T-helper 2 cell treated with Interferon-gamma antibody and Interleukin-4, amounts not matched to agents 5 μg/mL and 100 μg/mL, for 36 hours (primary cell): Measurements from ENCODE around the gene PRF1.
"Not testable (repeated sequence)": the region's sequence is repeated elsewhere in the genome, so short reads cannot be mapped to it uniquely, and the experiment has no call there.

ENCODE experiments used
- DNase-seq: peaks from one replicate; pipeline ENCODE4 v3.0.0; 2021; ENCODE audit warnings: low spot score
- H3K27ac Mint-ChIP-seq: one replicate; pipeline ENCODE4 v1.8.0; 2021; ENCODE audit warnings: mild to moderate bottlenecking, mixed read lengths
- H3K27me3 Mint-ChIP-seq: one replicate; pipeline ENCODE4 v1.8.0; 2021; ENCODE audit warnings: low read depth, mixed read lengths
- H3K36me3 Mint-ChIP-seq: one replicate; pipeline ENCODE4 v1.8.0; 2021; ENCODE audit warnings: low read depth, mixed read lengths
- H3K4me1 Mint-ChIP-seq: one replicate; pipeline ENCODE4 v1.8.0; 2021; ENCODE audit warnings: low read depth, mixed read lengths
- H3K4me3 Mint-ChIP-seq: one replicate; pipeline ENCODE4 v1.8.0; 2022; ENCODE audit warnings: mild to moderate bottlenecking, moderate library complexity, mixed read lengths
- H3K9me3 Mint-ChIP-seq: one replicate; pipeline ENCODE4 v1.8.0; 2021; ENCODE audit warnings: mixed read lengths

PRF1 gene

GRCh38 chr10:70584366-70584765, 18.2 kb downstream of the PRF1 start:
- Mint-ChIP-seq H3K4me1 (peaks cover 7% of the 10 kb centered on the region), H3K27ac (no peak overlapping the region)

GRCh38 chr10:70583669-70584037, 18.9 kb downstream of the PRF1 start:
- Mint-ChIP-seq H3K9me3 (peaks cover 3% of the 10 kb centered on the region), H3K27ac (no peak overlapping the region), H3K4me1 (peaks cover 14% of the 10 kb centered on the region), H3K4me3 (no peak overlapping the region), H3K36me3 (peaks cover 2% of the 10 kb centered on the region), H3K27me3 (peaks cover 11% of the 10 kb centered on the region)
- DNase-seq = no peak

More at GRCh38 chr10:70584366-70584765, 18.2 kb downstream of the PRF1 start:
- H3K36me3 Mint-ChIP-seq = peaks cover 2% of the 10 kb centered on the region
- DNase-seq = no peak
- no peak overlapping the region for H3K4me3 Mint-ChIP-seq
- H3K27me3 Mint-ChIP-seq = peaks cover 18% of the 10 kb centered on the region
- peaks cover 3% of the 10 kb centered on the region for H3K9me3 Mint-ChIP-seq

- peaks cover 3% of the 10 kb centered on the region for H3K9me3 Mint-ChIP-seq
- no peak overlapping the region for H3K4me3 Mint-ChIP-seq
- peaks cover 7% of the 10 kb centered on the region for H3K27me3 Mint-ChIP-seq
- H3K36me3 Mint-ChIP-seq = peaks cover 2% of the 10 kb centered on the region
- H3K4me1 Mint-ChIP-seq = peaks cover 20% of the 10 kb centered on the region
- no peak overlapping the region for H3K27ac Mint-ChIP-seq
- DNase-seq = no peak
Observed at GRCh38 chr10:70582793-70583668, 19.5 kb downstream of the PRF1 start.

- peaks cover 13% of the 10 kb centered on the region for H3K27me3 Mint-ChIP-seq
- H3K27ac Mint-ChIP-seq, H3K9me3 Mint-ChIP-seq, H3K36me3 Mint-ChIP-seq, DNase-seq, H3K4me3 Mint-ChIP-seq: not testable (repeated sequence)
- peaks cover 38% of the 10 kb centered on the region for H3K4me1 Mint-ChIP-seq
Observed at GRCh38 chr10:70581176-70581575, 21.4 kb downstream of the PRF1 start.

GRCh38 chr10:70579234-70580002, 23.1 kb downstream of the PRF1 start:
- peaks cover 3% of the 10 kb centered on the region for H3K9me3 Mint-ChIP-seq
- peak overlapping the region; percentile 82 for H3K4me3 Mint-ChIP-seq
- peak; percentile 37 for DNase-seq
- H3K27ac Mint-ChIP-seq = peak overlapping the region; percentile 95
- H3K4me1 Mint-ChIP-seq = peaks cover 45% of the 10 kb centered on the region
- H3K36me3 Mint-ChIP-seq = peaks cover 2% of the 10 kb centered on the region
- peaks cover 17% of the 10 kb centered on the region for H3K27me3 Mint-ChIP-seq

GRCh38 chr10:70578371-70578947, 24.1 kb downstream of the PRF1 start:
- Mint-ChIP-seq H3K27ac (peak overlapping the region; percentile 95), H3K36me3 (peaks cover 2% of the 10 kb centered on the region), H3K4me3 (peak overlapping the region; percentile 82), H3K9me3 (peaks cover 3% of the 10 kb centered on the region), H3K27me3 (peaks cover 17% of the 10 kb centered on the region), H3K4me1 (peaks cover 45% of the 10 kb centered on the region)
- DNase-seq = peak; percentile 86

- Mint-ChIP-seq H3K4me1 (peaks cover 47% of the 10 kb centered on the region), H3K4me3 (peak overlapping the region; percentile 82), H3K27ac (peak overlapping the region; percentile 65), H3K27me3 (peaks cover 17% of the 10 kb centered on the region), H3K36me3 (peaks cover 2% of the 10 kb centered on the region), H3K9me3 (peaks cover 3% of the 10 kb centered on the region)
- DNase-seq = peak; percentile 24
Observed at GRCh38 chr10:70576803-70577517, 25.6 kb downstream of the PRF1 start.

- Mint-ChIP-seq H3K27ac (peak overlapping the region; percentile 55), H3K9me3 (peaks cover 3% of the 10 kb centered on the region), H3K27me3 (peaks cover 14% of the 10 kb centered on the region), H3K36me3 (peaks cover 2% of the 10 kb centered on the region), H3K4me1 (peaks cover 47% of the 10 kb centered on the region), H3K4me3 (peak overlapping the region; percentile 82)
- no peak for DNase-seq
Observed at GRCh38 chr10:70575874-70576802, 26.4 kb downstream of the PRF1 start.

- peak overlapping the region; percentile 1 for H3K4me3 Mint-ChIP-seq
- H3K27ac Mint-ChIP-seq = no peak overlapping the region
- H3K36me3 Mint-ChIP-seq = peaks cover 2% of the 10 kb centered on the region
- DNase-seq = no peak
- peaks cover 3% of the 10 kb centered on the region for H3K9me3 Mint-ChIP-seq
- H3K4me1 Mint-ChIP-seq = peaks cover 47% of the 10 kb centered on the region
- H3K27me3 Mint-ChIP-seq = peaks cover 13% of the 10 kb centered on the region
Observed at GRCh38 chr10:70575486-70575873, 27.1 kb downstream of the PRF1 start.

- H3K27me3 Mint-ChIP-seq = peaks cover 17% of the 10 kb centered on the region
- no peak overlapping the region for H3K27ac Mint-ChIP-seq
- H3K4me1 Mint-ChIP-seq = peaks cover 41% of the 10 kb centered on the region
- no peaks in the 10 kb centered on the region for H3K9me3 Mint-ChIP-seq
- H3K36me3 Mint-ChIP-seq = no peaks in the 10 kb centered on the region
- no peak overlapping the region for H3K4me3 Mint-ChIP-seq
- DNase-seq = no peak
Observed at GRCh38 chr10:70573599-70574506, 28.7 kb downstream of the PRF1 start.

- H3K36me3 Mint-ChIP-seq = no peaks in the 10 kb centered on the region
- H3K9me3 Mint-ChIP-seq = no peaks in the 10 kb centered on the region
- no peak overlapping the region for H3K27ac Mint-ChIP-seq
- H3K27me3 Mint-ChIP-seq = peaks cover 11% of the 10 kb centered on the region
- H3K4me3 Mint-ChIP-seq = no peak overlapping the region
- peaks cover 21% of the 10 kb centered on the region for H3K4me1 Mint-ChIP-seq
- DNase-seq = no peak
Observed at GRCh38 chr10:70571636-70572439, 30.7 kb downstream of the PRF1 start.
